ENCODE results near the gene TRIM54. TPM values are rescaled to one million over a fixed set of nuclear protein-coding genes. Genes with fewer than 3 reads are reported as not detected.
A peak's percentile ranks its signal among the peaks of the same experiment; 100 is the strongest.

The TRIM54 gene
- polyA plus RNA-seq, 6 donors from 2014 or later = not detected

DNA sequence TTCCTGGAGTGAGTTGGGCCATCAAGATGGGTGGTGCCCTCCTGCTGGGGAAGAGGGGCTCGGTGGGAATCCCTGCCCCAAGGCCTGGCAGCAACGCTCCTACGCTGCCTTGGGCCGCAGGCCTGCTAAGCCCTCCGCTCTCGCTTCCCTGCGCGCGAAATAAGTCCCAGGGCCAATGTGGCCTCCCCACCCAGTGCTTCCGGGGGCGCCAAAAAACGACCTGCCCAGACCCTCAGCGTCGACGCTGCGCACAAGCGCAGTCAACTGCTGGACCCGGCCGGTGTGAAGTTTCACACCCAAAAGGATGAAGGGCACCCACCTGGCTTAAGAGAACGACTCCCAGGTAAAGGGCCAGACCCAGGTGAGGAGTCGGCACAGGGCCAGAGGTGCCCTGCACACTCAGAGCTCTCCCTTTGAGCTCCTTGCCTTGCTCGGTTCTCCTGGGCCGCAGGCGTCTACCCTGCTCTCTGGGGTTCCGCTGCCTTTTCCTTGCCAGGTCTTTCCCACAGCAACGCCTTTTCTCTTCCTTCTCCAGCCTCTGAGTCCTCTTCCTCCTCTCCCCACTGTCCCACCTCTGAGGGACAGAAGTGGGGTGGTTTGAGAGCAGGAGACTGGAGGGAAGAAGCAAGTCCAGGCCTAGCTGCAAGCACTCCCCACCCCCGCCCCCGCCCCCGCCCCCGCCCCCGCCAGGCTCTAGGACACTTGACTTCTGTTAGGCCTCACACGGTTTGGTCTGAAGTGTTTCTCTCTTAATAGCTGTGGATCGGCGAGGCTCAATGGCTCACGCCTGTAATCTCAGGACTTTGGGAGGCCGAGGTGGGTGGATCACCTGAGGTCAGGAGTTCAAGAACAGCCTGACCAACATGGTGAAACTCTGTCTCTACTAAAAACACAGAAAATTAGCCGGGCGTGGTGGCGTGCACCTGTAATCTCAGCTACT, 6.7 kb upstream of the TRIM54 start, which contains the start of gene DNAJC5G:
Gene DNAJC5G, plus strand, starts transcription at position 223 of the 940 bp plus-strand sequence. CDS start 1,296 bp downstream, outside the sequence.
- ATAC-seq (ENCODE audit: low read depth in 2 of 2) (no peak), DNase-seq (no peak)
- peaks cover 6% of the 10 kb centered on the region in 3 donors for H3K4me1 Mint-ChIP-seq
- H3K36me3 Mint-ChIP-seq = no peaks in the 10 kb centered on the region
- peaks cover 24 to 32% (median 28%) of the 10 kb centered on the region in 3 donors for H3K27me3 Mint-ChIP-seq
- H3K4me3 Mint-ChIP-seq = no peak within 1 kb of the TSS
- peaks cover 0 to 1% (median 0%) of the 10 kb centered on the region in 7 donors for H3K9me3 Mint-ChIP-seq
- H3K27ac Mint-ChIP-seq = no peak within 1 kb of the TSS

DNA sequence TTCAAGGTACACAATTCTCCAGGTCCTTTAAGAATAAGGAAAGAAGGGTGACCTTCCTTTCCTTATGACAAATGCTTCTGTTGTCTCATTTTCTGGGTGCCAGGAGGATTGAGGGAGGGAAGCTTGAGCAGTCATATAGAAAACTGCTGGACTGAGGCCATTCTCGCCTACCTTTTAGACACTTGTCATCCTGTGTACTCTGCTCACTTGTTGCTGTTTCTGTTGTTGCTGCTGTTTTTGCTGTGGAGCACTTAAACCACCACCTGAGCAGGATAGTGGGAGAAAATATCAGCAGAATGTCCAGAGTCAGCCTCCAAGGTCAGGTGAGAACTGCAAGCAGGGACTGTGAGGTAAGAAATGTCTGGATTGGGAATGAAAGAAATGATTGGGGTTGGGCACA, 4.2 kb upstream of the TRIM54 start:
- Mint-ChIP-seq H3K9me3 (peaks cover 0 to 1% (median 0%) of the 10 kb centered on the region in 7 donors), H3K4me3 (no peak overlapping the region), H3K27me3 (peaks cover 21 to 46% (median 43%) of the 10 kb centered on the region in 3 donors), H3K4me1 (peaks cover 6% of the 10 kb centered on the region in 3 donors), H3K27ac (no peak overlapping the region), H3K36me3 (no peaks in the 10 kb centered on the region)
- no peak for DNase-seq
- ATAC-seq (ENCODE audit: low read depth in 2 of 2) = no peak

DNA sequence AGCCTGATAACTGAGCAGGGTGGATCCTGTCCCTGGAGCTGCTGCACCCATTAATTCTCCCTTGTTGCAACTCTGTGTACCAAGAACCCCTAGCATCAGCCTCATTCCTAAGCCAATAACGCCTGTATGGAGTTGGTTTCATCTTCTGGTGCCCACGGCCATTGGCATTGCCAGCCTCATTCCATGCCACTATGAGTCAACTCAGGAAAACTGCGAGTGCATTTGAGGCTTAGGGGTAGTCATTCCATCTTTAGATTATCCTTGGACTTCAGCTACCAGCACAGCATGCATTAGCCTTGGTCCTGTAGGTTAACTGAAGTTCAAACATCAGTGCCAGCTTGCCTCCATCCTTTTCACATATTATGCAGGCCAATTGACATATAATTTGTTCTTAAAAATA, 1.4 kb upstream of the TRIM54 start:
- Mint-ChIP-seq H3K9me3 (no peaks in the 10 kb centered on the region), H3K27ac (peak overlapping the region in 1 of 6 donors; percentile 66)

DNA sequence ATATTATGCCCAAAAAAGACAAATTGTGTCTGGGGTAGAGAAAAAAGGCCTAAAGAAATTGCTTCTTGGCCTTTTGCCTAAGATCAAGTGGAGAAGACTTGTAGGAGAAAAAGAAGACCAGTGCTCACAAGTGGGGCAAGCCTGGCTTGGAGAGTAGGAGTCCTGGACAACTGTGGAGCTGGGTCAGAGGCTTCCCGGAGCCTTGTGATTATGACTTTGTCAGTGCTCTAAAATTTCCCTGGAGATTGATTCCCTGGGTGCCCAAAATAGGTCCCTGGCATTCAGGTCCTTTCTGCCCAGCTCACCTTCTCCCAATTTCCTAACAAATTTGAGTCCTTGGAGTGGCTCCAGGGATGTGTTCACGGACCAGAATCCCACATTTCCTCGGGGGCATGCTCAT, 787 bp upstream of the TRIM54 start:
- no peaks in the 10 kb centered on the region for H3K36me3 Mint-ChIP-seq
- peaks cover 6% of the 10 kb centered on the region in 3 donors for H3K4me1 Mint-ChIP-seq
- no peaks in the 10 kb centered on the region for H3K9me3 Mint-ChIP-seq
- no peak overlapping the region for H3K27ac Mint-ChIP-seq
- H3K4me3 Mint-ChIP-seq = no peak overlapping the region
- no peak for DNase-seq
- no peak for ATAC-seq (ENCODE audit: low read depth in 2 of 2)
- H3K27me3 Mint-ChIP-seq = peaks cover 23 to 37% (median 25%) of the 10 kb centered on the region in 3 donors

More for the DNA sequence above, 1.4 kb upstream of the TRIM54 start:
- ATAC-seq (ENCODE audit: low read depth in 2 of 2) = no peak
- DNase-seq = no peak
- H3K36me3 Mint-ChIP-seq = no peaks in the 10 kb centered on the region
- peak overlapping the region in 1 of 8 donors; percentile 60 for H3K4me3 Mint-ChIP-seq
- H3K27me3 Mint-ChIP-seq = peaks cover 24 to 40% (median 25%) of the 10 kb centered on the region in 3 donors
- peaks cover 6% of the 10 kb centered on the region in 3 donors for H3K4me1 Mint-ChIP-seq

DNA sequence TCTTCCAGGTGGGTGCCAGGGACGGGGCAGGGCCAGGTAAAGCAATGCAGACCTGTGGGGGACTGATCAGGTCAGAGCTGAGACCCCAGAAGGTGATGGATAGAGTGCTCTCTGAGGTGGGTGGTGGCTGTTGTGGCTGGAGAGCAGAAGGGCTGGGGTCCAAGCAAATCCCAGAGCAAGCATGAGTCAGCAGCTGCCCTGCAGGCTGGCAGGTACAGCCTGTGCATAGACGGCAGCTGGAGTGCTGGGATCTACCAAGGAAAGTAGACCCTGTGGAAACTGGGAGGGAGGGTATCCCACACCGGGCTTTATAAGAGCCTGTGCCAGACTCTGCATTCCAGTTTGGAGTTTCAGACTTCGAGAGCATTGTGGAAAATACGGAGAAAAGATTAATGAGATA, 663 bp downstream of the TRIM54 start:
- H3K27ac Mint-ChIP-seq = no peak overlapping the region
- H3K4me3 Mint-ChIP-seq = no peak overlapping the region
- DNase-seq (no peak), ATAC-seq (ENCODE audit: low read depth in 2 of 2) (no peak)
- no peaks in the 10 kb centered on the region for H3K9me3 Mint-ChIP-seq
- peaks cover 16 to 37% (median 17%) of the 10 kb centered on the region in 3 donors for H3K27me3 Mint-ChIP-seq
- no peaks in the 10 kb centered on the region for H3K36me3 Mint-ChIP-seq
- H3K4me1 Mint-ChIP-seq = peaks cover 6% of the 10 kb centered on the region in 3 donors

DNA sequence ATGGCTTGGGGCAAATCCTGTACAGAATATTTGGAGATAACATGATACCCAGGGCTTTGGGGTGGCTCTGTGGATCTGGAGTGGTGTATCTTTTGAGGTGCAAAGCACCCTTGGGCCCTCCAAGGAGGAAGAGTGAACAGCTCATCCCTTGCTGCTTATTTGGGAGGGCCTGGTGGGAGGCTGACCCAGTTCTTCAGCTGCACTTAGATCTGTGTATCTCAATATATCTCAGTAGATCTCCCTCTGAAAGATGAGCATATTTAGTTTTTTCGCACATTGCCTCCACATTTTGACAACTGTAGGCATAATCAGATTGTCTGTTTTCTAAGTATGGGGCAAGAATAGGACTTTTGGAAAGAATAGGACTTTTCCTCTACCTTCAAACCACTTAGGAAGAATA, 2.8 kb downstream of the TRIM54 start:
- DNase-seq = no peak
- Mint-ChIP-seq H3K27me3 (peaks cover 13 to 41% (median 20%) of the 10 kb centered on the region in 3 donors), H3K4me3 (no peak overlapping the region), H3K4me1 (peaks cover 0 to under 1% (median under 1%) of the 10 kb centered on the region in 3 donors), H3K9me3 (no peaks in the 10 kb centered on the region), H3K36me3 (no peaks in the 10 kb centered on the region), H3K27ac (no peak overlapping the region)
- no peak for ATAC-seq (ENCODE audit: low read depth in 2 of 2)

DNA sequence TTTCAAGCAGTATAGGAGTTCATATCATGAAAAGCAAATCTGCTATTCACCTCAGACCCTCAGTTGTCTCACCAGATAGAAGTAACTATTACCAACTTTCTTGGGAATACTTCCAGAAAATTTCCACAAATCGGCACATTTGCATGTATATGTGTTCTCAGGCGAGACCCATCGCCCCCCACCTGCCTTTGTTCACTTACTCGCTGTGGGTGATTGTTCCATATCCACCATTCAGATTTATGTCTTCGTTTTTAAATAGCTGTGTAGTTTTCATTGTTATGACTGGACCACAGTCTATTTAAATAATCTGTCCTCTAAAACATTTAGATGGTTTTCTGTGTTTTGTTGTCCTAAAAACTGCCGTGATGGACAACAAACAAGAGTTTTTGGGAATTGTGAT, 3.3 kb downstream of the TRIM54 start:
- Mint-ChIP-seq H3K4me1 (peaks cover 0 to 3% (median 0%) of the 10 kb centered on the region in 3 donors), H3K27me3 (peaks cover 11 to 41% (median 20%) of the 10 kb centered on the region in 3 donors), H3K9me3 (no peaks in the 10 kb centered on the region), H3K36me3 (no peaks in the 10 kb centered on the region), H3K27ac (no peak overlapping the region), H3K4me3 (no peak overlapping the region)
- no peak for DNase-seq
- ATAC-seq (ENCODE audit: low read depth in 2 of 2) = no peak

DNA sequence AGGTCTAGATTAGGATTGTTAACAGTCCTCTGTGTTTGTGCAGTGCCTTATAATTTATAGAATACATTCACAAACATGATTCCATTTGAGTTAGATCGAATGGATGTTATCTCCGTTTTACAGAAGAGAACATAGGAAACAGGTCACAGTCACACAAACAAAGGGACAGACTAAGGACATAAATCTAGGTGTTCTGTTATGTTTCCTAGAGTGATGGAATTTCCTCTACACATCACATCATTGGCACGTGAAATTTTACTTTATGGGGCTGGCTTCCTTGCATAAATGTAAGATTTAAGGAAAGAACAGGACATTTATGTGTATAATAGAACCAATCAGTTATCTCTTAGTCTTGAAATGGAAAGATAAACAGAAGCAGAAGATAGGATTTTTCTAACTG, 6.4 kb downstream of the TRIM54 start:
- peaks cover 0 to 10% (median 0%) of the 10 kb centered on the region in 3 donors for H3K4me1 Mint-ChIP-seq
- peaks cover 6 to 16% (median 8%) of the 10 kb centered on the region in 3 donors for H3K27me3 Mint-ChIP-seq
- no peak overlapping the region for H3K4me3 Mint-ChIP-seq
- no peaks in the 10 kb centered on the region for H3K36me3 Mint-ChIP-seq
- H3K9me3 Mint-ChIP-seq = no peaks in the 10 kb centered on the region
- H3K27ac Mint-ChIP-seq = no peak overlapping the region
- no peak for DNase-seq
- ATAC-seq (ENCODE audit: low read depth in 2 of 2) = no peak

DNA sequence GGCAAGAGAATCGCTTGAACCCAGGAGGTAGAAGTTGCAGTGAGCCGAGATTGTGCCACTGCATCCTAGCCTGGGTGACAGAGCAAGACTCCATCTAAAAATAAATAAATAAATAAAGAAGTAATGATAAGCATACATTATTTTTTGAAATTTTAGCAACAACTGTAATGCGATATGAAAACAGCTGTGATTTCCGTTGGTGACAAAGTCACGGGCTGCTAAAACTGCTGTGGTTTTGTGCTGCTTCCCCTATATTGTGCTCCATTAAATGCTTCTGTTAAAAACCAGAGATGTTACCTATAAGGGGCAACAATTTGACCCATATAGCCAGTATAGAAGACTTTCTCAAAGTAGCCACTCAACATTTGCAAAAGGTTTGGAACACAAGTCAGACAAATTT, 8.3 kb downstream of the TRIM54 start:
- Mint-ChIP-seq H3K36me3 (no peaks in the 10 kb centered on the region), H3K9me3 (no peaks in the 10 kb centered on the region), H3K27ac (peak overlapping the region in 1 of 6 donors; percentile 84), H3K4me3 (no peak overlapping the region), H3K4me1 (peaks cover 0 to 10% (median 0%) of the 10 kb centered on the region in 3 donors), H3K27me3 (peaks cover under 1 to 9% (median 7%) of the 10 kb centered on the region in 3 donors)
- ATAC-seq (ENCODE audit: low read depth in 2 of 2) = peak; percentile 47 to 73
- peak; percentile 17 for DNase-seq

DNA sequence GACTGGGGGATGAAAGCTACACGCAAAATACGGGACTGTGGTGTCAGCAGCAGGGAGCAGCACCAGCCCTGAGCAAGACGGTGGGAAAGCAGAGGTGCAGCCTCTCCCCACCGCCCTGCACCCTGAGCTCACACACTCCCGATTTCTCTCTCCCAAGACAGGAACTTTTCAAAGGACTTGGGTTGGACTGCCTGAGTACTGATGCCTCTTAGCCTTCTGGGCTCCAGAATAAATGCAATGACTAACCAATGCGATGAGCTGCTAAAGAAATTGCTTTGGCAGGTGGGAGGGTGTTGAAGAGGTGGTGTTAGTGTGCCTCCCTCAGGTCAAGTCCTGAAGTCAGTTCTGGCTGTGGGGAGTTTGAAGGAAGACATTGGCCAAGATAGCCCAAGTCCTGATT, 9.6 kb downstream of the TRIM54 start:
- Mint-ChIP-seq H3K4me1 (peaks cover 0 to 10% (median 0%) of the 10 kb centered on the region in 3 donors), H3K27me3 (peaks cover 0 to 16% (median 13%) of the 10 kb centered on the region in 3 donors), H3K9me3 (no peaks in the 10 kb centered on the region), H3K4me3 (no peak overlapping the region), H3K27ac (peak overlapping the region in 1 of 6 donors; percentile 76), H3K36me3 (no peaks in the 10 kb centered on the region)
- ATAC-seq (ENCODE audit: low read depth in 2 of 2) (no peak), DNase-seq (no peak)

DNA sequence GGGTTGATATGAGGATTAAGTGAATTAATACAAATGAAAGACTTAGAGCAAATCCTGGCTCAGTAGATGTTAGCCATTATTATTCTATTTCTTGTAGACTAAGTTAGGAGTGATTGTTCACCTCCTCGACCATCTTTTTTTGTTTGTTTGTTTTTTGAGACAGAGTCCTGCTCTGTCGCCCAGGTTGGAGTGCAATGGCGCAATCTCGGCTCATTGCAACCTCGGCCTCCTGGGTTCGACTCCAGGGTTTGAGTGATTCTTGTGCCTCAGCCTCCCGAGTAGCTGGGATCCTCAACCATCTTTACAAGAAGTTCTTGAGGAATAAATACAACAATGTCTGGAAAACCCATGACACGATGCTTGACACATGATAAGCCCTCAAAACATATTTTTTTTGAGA, 12.7 kb downstream of the TRIM54 start:
- Mint-ChIP-seq H3K36me3 (no peaks in the 10 kb centered on the region), H3K27ac (peak overlapping the region in 1 of 6 donors; percentile 29), H3K4me1 (peaks cover 0 to 10% (median 0%) of the 10 kb centered on the region in 3 donors), H3K4me3 (no peak overlapping the region), H3K27me3 (peaks cover 0 to 27% (median 25%) of the 10 kb centered on the region in 3 donors), H3K9me3 (no peaks in the 10 kb centered on the region)
- no peak for DNase-seq
- ATAC-seq (ENCODE audit: low read depth in 2 of 2) = no peak

DNA sequence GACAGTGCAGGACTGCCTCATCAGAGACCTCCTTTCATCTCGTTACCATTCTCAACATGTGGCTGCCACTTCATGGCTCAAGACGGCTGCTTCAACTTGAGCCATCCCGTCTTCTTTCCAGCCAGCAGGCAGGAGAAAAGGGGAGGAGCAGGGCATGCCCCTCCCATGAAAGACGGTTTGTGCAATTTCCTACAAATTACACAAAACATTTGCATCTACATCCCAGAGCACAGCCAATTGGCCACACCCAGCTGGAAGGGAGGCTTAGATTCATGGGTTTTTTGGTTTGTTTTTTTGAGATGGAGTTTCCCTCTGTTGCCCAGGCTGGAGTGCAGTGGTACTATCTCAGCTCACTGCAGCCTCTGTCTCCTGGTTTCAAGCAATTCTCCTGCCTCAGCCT, 14.3 kb downstream of the TRIM54 start:
- no peak overlapping the region for H3K27ac Mint-ChIP-seq
- H3K4me3 Mint-ChIP-seq = no peak overlapping the region
- DNase-seq (no peak), ATAC-seq (ENCODE audit: low read depth in 2 of 2) (no peak)
- no peaks in the 10 kb centered on the region for H3K36me3 Mint-ChIP-seq
- H3K9me3 Mint-ChIP-seq = no peaks in the 10 kb centered on the region
- H3K27me3 Mint-ChIP-seq = peaks cover 0 to 27% (median 25%) of the 10 kb centered on the region in 3 donors
- H3K4me1 Mint-ChIP-seq = peaks cover 0 to 5% (median 0%) of the 10 kb centered on the region in 3 donors

DNA sequence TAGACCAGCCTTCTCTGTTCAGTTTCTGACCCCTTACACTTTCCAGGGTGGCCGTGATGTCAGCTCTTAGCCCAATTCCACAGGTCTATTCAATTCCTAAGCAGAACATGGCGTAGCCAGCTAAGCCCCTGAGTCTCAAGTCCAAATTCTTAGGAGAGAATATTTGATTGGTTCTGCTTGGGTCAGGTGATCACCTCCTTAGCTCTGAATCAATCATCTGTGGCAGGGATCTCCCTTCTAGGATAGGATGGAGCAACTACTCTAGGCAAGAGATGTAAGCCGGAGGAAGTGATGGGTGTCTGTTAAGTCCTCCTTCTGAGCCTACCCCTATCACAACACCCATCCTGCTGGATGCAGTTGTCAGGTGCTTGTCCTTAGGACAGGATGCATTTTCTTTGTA, 15.0 kb downstream of the TRIM54 start:
- no peak for DNase-seq
- Mint-ChIP-seq H3K9me3 (no peaks in the 10 kb centered on the region), H3K4me3 (no peak overlapping the region), H3K27me3 (peaks cover 0 to 27% (median 25%) of the 10 kb centered on the region in 3 donors), H3K36me3 (no peaks in the 10 kb centered on the region), H3K4me1 (peaks cover 0 to 5% (median 0%) of the 10 kb centered on the region in 3 donors), H3K27ac (no peak overlapping the region)
- ATAC-seq (ENCODE audit: low read depth in 2 of 2) = no peak

Measured in naive B cell (primary cell).